ENCODE measurements around the gene BGN.

The BGN gene

DNA sequence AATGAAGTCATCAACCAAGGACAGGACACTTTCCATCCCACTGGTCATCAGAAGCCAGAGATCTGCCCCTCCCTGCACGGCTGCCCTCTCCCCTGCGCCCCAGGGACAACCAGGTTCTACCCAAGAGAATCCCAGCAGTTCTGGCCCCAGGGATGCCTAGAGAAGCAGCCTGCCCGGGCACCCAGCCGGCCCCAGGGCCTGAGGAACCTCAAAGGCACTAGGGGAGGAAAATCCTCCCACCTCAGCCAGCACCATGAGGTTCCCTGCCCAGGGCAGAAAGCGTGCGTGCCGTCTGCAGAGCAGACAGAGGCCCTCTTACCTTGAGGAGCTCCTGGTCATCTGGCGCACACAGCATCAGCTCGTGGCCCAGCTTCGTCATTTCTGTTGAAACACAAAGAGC, 32.5 kb upstream of the BGN start:
- DNase-seq, result no peak

DNA sequence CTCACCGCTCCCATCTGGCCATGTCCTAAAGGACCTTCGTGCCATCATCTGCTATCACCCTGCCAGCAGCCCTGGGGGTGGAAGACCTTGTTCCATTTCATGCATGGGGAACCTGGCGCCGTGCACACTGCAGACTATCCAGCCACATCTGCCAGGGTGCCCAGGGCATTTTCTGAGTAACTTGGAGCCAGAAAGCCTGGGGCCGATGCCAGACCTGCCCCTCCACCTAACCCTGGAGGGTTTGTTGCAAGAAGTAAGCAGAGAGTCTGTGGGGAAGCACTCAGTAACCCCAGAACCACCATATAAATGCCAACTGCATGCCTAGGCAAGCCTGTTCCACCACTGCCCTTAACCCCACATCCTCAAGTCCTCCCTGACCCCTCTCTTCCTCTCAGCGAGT, 31.7 kb upstream of the BGN start:
- DNase-seq, result no peak

DNA sequence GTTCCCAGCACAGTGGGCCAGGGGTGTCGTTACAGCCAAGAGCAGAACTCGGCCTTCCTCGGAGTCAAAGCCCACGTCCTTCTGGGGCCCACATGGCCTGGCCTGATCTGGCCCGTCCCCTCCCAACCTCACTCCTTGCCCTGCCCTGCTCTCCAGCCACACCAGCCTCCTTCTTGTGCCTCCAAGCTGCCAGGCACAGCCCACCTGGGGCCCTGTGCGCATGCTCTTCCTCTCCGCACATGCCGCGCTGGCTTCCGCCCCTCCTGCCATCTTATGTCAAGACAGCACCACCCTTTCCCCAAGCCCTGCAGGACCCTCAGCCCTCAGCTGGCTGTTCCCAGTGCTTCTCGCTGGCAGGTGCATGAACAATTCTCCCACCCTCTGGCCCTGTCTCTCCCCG, 31.2 kb upstream of the BGN start:
- DNase-seq, result no peak

DNA sequence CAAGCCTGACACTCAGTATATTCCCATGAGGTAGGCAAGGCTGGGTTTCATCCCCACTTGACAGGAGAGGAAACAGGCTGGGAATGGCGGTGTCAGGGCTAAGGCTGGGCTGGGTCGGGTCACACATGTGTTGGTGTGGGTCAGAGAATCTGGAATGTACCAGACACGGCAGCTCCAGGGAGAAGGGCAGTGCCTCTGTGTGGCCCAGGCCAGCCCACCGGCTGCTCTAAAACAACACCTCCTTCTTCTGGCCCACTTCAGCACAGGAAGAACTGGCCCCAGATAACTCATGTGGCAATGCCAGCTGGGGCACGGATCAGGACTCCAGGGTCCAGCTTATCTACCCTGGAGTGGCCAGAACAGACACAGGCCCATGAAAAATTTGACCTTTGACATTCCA, 30.7 kb upstream of the BGN start:
- no peak for DNase-seq

DNA sequence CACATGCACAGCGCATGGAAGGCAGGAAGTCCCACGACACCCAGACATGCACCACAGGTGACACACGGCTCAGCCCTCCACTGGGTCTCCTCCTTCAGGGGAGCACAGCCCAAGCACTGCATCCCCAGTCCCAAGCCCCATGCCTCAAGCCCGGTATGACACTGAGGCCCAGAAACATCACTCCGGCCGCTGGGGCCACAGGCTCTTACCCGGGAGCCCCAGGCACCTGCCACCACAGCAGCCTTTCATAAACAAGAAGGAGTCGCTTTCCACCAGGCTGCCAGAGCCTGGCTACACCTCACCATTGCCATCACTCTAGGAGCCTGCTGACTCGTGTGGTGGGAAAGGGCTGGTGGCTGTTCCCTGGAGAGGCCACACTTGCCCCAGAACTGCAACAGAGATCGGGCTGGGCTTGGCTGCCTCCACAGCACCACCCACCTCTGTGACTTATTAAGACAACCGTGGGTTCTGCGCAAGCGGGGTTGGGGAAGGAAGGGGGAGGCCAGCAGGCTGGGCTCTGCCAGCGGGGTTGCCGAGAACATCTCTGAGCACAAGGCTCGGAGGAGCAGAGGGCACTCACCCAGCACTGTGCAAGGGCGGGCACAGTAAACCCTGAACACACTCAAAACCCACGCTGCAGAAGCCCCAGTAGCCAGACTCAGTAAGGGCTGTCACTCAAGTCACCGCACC, 28.9 kb upstream of the BGN start:
- no peak for DNase-seq

DNA sequence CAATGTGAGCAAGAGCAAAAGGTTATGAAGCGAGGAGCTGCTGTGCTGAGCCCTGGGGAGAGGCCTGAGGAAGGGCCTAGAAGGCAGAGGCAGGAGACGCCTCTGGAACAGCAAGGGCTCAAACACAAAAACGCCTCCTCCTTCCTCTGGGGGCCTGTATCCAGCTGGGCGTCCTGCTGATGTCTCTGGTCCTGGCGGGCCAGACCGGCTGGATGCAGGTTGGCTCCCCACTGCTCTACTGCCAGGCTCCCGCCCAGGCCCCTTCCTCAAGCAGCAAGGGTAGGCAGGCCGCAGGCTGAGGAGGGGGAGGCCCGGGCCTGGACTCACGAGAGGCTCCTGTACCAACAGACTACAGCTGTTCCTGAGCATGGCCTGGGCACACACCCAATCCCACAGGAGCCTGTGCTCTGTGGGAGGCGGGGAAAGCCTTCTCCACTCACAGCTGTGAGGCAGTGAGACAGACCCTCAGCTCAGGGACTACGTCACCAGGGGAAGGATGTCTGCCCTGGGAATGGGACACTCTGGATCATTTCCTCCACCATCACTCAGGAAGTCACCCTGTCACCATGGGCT, 26.7 kb upstream of the BGN start:
- no peak for DNase-seq

DNA sequence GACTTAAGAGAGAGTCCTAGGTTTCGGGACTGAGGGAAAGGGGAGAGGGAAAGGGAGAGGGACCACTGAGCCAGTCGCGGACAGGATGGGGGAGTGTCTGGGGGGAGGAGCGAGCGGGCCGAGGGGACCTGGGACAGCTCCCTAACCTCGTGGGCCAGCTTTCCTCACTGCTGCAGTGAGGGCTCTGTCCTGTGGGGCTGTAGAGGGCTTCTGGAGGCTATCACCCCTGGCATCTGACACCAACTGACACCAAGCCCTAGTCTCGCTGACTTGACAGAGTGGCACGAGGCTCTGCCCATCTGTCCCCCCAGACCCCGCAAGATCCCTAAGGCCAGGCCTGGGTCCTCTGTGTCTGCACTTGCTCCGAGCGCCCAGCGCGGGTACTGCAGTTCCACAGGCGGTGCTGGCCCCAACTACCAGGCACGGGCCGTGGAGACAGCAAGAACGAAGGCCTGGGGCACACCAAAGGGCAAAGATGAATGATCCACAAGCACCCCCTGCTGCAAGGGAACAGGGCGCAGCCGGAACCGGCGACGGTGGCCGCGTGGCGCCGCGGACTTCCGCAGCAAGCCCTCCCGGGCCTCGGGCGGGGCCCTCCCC, 24.9 kb upstream of the BGN start:
- peak; percentile 21 for DNase-seq

DNA sequence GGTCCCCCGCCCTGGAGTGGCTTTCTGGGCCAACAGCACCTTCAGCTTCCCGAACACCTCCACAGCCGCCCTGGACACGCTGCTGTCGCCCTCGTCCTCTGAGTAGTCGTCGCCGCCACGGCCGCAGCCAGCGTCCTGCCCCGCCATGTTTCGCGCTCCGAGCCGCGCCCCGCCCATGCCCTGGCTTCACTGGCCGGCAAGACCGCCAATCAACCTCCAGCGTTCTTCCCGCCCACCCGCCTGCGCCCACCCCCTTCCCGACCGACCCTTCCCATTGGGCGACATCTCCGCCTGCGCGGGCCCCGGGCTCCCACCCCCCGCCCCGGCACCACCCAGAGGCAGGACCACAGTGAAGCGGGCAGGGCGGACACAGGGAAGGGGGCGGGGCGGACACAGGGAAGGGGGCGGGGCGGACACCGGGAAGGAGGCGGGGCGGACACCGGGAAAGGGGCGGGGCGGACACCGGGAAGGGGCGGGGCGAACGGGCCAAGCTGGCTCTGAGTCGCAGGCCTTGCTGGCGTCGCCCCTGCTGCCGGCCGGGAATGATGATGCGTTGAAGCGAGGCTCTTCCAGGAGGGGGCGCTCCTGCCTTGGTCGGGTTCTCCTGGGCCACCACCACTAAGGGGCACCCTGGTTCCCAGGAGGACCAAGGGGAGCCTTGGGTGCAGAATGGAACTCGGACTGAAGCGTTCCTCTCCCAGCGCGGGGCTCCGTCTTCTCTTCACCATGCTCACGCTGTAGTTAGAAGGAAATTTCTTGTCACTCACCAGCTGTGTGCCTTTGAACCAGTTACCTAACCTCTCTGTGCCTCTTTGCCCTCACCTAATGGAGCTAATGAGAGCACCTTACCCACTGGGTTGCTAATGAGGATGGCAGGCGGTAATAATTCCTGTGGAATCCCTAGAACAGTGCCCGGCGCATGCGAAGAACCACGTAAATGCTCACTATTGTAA, 24.1 kb upstream of the BGN start, which contains the start of gene HAUS7:
Gene HAUS7 (minus strand): TSS at position 166 of the 953 bp plus-strand sequence. CDS start 19 bp downstream, at position 147.
- DNase-seq, result peak; percentile 87

DNA sequence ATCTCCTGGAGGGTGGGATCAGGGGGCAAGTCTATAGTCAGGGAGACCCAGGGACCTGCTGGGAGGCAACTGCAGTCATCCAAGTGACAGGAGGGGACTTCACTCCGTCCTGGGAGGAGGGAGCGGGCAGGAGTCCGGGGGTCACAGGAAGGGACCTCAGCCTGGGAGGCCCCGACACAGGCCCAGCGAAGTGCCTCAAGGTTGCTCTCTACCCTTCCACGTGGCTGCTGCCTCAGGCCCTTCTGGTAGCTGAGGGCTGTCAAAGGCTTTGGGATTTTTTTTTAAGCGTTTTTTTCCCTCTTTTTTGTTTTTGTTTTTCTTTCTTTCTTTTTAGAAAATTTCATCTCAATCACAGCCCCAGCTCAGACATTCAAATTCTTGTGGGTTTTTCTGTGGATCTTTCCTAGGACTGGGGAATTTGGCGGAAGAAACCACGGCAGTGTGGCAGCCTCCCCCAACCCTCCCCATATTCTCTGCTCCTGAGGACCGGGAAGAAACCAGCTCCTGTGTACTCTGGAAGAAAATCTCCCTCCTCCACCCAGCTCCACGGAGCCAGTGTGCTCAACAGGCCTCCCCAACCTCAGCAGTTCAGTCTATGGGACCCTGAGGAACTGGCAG, 23.0 kb upstream of the BGN start:
- DNase-seq, result no peak

DNA sequence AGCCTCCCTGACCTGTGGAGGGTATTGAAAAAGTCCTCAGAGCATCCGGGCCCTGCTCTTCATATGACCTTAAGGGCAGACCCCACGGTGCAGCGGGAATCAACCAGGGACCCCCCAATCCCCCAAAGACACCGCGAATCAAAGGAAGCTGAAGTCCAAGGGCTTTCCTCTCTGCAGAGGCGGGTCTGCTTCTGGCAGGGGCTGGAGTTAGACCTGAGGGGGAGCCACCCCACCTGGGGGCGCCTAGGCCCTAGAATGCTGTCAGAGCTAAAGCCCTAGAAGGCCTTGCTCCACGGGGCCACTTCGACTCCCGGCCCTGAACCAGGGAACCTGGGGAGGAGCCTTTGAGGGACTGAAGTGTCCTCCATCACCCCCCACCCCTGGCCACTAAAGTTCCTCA, 21.7 kb upstream of the BGN start:
- no peak for DNase-seq

DNA sequence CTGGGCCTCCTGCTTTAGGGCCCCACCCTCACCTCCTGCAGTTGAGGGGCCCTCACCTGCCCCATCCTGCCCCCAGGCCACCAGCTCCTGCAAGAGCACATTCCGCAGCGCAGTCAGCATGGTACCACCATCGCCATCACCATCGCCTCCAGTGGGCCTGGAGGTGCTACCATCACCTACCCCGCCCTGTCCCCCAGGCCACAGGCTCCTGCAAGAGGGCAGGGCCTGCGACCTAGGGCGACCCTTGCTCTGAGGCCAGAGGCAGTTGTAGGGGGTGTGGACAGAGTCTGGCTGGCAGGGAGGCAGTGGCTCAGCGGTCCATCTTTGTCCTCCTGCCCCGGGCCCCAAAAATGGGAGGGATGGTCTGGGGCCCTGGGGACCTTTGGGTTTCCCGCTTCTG, 20.5 kb upstream of the BGN start:
- no peak for DNase-seq

DNA sequence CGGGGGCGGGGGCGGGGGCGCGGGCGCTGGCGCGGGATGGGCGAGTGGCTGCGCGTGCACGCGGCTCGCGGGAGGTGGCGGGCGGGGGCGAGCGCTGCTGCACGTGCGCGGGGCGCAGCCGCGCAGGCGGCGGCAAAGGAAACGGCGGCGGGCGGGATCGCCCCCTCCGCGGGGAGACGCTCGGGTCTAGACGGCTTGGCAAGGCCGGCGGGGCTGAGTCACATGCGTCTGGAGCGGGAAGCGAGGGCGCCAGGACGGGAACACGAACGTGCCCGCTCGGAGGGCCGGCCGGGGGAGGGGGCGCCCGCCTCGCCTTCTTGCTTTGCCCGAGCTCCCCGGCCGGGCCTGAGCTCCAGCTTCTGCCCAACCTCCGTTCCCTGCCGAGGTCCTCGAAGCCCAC, 20.1 kb upstream of the BGN start:
- peak; percentile 22 for DNase-seq

DNA sequence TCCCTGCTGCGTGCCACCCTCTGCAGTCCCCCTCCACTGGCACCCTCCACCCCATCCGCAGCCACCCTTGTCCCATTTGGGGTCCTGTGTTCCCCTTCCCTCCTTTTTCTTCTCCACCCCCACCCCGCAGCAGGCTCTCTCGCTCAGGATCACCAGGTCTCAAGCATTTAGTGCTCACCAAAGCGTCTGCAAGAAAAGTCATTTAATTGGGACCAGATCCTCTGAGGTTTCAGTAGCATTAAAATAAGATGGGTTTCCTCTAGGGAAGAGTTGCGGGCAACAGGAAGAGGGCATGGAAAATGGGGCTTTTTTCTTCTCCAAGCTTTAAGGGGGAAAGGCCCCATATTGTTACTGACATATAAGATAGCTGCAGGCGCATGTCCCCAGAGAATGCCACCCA, 19.5 kb upstream of the BGN start:
- no peak for DNase-seq

DNA sequence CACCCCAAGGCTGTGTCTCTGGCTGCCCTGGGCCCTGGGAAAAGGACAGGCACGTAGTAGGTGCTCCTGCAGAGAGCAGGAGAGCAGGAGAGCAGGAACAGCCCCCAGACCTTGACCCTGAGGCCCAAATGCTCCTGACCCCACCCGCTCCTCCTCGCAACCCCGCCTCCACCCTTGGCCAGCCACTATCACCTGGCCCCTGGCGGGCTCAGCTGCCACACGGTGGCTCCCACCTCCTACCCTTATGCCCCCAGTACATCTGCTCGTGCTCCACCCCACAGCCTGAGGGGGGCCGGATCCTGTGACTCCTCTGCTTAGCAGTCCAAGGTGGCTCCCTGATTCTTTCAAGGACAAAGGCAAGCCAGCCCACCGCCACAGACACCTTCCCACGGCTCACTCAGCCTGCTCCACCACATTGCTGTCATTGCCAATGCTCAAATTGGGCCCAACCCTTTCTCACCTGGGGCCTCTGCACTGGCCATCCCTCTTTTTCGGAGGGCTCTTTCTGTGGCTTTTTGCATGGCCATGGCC, 19.0 kb upstream of the BGN start:
- DNase-seq, result no peak

DNA sequence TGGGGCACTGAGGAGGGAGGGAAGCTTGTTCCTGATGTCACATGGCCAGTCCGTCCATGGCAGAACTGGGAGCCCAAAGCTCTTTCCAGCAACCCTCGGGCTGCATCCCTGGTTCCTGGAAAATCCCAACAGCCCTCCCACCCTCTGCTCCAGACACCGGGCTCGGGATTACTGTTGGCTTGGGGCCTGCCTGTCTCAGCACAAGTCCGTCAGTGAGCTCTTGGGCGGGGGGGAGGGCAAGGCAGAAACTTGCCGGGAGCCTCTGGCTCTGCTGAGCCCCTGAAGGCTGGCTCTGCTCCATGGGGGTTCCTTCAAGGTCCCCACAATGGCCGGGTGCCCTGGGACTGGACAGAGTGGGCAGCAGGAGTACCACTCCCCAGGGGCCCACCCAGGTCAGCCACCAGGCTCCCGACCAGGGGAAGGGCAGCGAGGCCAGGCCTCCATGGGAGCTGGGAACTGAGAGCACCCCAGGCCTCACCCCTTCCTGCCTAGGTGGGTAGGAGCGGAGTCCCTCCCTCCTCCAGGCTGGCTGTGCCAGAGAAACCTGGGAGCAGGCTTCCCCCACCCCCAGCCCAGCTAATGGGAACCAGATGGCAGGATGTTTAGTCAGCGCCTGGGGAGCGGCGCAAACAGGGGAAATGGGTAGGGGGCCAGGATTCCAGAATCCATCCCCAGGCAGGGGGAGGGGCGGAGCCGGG, 18.0 kb upstream of the BGN start:
- no peak for DNase-seq

DNA sequence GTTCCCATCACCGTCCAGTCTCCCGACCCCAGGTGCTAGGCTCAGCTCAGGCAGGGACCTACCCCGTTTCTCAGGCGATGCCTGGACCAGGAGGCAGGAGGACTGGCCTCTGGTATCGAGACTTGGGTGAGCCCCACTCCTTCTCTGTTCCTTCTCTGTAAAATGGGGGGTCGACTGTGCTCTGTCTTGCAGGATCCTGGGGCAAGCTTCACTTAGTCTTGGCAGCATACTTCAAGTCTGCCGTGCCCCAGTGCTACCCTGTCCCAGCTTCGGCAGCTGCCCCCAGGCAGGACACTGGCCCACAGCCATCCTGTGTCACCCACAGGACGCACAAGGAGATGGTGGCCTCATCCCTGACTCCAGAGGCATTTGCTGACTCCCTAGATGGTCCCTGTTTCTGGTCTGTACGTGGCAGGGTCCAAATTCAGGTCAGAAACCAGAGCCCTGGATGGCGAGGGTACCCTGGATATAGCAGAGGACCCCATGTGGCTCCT, 17.4 kb upstream of the BGN start:
- DNase-seq, result no peak

DNA sequence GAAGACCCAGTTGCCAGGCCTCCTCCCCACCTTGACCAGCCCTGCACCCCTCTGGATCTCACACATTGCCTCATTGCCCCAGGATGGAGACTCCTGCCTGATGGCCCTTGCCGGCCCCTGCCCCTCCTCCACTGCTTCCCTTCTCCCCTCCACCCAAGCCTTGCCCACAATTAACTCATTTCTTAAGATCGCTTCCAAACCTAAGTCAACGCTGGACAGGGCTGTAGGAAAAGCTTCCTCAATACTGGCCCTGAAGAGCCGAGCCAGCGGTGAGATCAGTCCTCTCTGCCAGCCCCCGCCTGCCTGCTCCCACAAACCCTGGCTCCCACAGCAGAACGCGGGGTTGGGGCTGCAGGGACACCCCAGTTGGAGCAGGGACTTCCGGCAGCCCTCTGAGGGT, 16.9 kb upstream of the BGN start:
- DNase-seq, result no peak

DNA sequence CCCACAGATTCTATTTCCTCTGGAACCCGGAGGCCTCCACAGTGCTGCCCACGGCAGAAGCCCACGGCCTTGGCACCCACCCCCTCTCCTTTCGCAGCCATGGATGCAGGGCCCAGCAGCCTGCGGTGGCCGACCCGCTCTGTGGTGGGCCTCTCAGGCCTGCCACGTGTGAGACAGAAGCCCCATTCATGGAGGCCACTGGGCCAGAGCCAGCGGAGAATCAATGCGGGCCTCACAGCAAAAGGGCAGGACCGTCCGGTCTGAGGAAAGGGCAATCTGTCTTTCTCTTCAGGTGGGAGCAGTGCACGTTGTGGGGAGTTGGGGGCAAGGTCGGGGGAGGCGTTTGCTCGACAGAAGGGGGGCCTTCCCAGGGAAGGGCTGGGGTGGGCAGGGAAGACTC, 16.0 kb upstream of the BGN start:
- no peak for DNase-seq

DNA sequence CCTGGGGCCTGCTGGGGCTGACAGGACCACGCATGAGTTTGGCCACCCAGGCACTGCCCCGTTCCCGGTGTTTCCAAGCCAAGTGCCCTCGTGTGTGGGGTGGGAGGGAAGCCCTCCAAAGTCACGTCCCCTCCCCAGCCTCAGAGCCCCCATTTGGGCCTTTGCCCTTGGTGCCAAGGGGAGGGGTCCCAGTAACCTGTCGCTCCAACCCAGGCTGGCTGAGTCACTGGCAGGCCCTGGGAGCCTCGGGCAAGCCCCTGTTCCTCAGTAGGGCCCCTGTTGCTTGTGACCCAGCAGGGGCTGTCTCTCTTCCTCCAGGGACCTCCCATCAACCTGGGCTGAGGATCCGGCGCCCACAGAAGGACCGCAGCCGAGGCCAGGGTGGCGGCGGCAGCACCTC, 13.7 kb upstream of the BGN start:
- DNase-seq, result no peak

DNA sequence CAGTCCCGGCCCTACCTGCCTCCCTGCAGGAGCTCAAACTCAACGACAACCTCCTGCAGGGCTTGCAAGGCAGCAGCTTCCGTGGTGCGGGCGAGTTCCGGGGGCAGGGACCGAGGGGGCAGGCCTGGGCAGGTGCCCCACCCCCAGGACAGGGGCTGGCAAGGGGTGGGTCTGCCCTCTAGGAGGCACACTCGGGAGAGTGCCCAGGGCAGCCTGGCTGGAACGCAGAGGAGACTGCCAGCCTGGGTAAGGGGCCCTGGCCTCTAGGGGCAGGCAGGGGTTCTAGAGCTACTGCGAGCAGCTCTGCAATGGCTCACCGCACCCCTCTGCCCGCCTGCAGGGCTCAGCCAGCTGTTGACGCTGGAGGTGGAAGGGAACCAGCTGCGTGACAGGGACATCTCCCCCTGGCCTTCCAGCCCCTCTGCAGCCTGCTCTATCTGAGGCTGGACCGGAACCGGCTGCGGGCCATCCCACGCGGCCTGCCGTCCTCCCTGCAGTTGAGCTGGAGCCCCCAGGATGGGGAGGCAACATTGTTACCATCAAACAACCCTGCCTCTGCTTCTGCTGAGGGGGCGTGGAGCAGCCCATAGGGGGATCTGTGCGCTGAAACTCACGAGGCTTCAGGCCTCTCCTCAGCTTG, 12.3 kb upstream of the BGN start:
- no peak for DNase-seq

DNA sequence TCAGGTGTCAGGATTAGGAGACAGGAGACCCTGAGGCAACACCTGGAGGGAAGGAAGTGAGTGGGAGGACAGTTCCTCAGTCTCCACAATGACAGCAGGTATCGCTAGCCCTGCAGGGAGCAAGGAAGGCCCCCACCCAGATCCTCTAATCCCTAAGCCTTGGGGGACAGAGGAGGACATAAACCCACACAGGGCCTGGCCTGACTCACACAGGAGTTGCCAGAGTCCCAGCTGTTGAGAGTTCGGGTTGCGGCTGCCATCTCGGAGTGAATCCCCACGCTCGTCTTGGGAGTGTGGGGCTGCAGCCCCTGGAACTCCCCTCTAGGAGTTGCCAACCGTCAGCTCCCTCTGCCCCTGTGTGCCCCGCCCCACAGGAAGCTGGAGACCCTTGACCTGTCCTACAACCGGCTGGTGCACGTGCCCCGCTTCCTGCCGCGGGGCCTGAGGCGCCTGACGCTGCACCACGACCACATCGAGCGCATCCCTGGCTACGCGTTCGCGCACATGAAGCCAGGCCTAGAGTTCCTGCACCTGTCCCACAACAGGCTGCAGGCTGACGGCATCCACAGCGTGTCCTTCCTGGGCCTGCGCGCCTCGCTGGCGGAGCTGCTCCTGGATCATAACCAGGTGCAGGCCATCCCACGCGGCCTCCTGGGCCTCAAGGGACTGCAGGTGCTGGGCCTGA, 9.2 kb upstream of the BGN start:
- no peak for DNase-seq

All from stimulated activated CD4-positive, alpha-beta T cell treated with anti-CD3 and anti-CD28 coated beads, Interleukin-1b, Interleukin-23, amount 100 ng/mL, for 48 hours (primary cell).